Measurements from ENCODE around the gene NAV2. TPM values are rescaled to one million over a fixed set of nuclear protein-coding genes. Genes with fewer than 3 reads are reported as not detected.

NAV2 gene
- total RNA-seq, 1 experiment from 2014 or later = 139 TPM

GRCh38 chr11:19673924-19674729, 38.5 kb upstream of the NAV2 start:
- DNase-seq (ENCODE audit: unreplicated experiment) = no peak
- ChIA-PET CTCF (interaction anchor here (0.6 to 1.5 kb wide), 9 partner anchors 16 to 319 kb away, joined by 3 to 5 read pairs (median 3); no protein-coding TSS in a partner anchor), POLR2A (interaction anchor here (0.7 to 2.5 kb wide), 9 partner anchors 13 to 69 kb away, joined by 3 to 13 read pairs (median 4); partner anchors contain the start of gene NAV2)
- H3K4me3 Mint-ChIP-seq (ENCODE audit: unreplicated experiment) = no peak overlapping the region
- BruUV-seq (replicated peaks) = no TSS peak
- intact Hi-C loops (cut with micrococcal nuclease) = no loop called here
- peaks cover 6% of the 10 kb centered on the region for H3K36me3 Mint-ChIP-seq (ENCODE audit: insufficient read depth, unreplicated experiment)
- H3K27me3 Mint-ChIP-seq (ENCODE audit: insufficient read depth, unreplicated experiment) = no peaks in the 10 kb centered on the region
- no peaks in the 10 kb centered on the region for H3K9me3 Mint-ChIP-seq (ENCODE audit: unreplicated experiment)
- TF ChIP-seq CTCF (IDR thresholded peaks at IDR 0.05; ENCODE audit: unreplicated experiment) = no peak
- peaks cover 14% of the 10 kb centered on the region for H3K4me1 Mint-ChIP-seq (ENCODE audit: insufficient read depth, unreplicated experiment)
- no peak overlapping the region for H3K27ac Mint-ChIP-seq (ENCODE audit: low read depth, unreplicated experiment)

GRCh38 chr11:19674836-19675235, 37.8 kb upstream of the NAV2 start:
- no peak for DNase-seq (ENCODE audit: unreplicated experiment)
- Mint-ChIP-seq H3K9me3 (ENCODE audit: unreplicated experiment) (no peaks in the 10 kb centered on the region), H3K36me3 (ENCODE audit: insufficient read depth, unreplicated experiment) (no peaks in the 10 kb centered on the region), H3K4me1 (ENCODE audit: insufficient read depth, unreplicated experiment) (peaks cover 20% of the 10 kb centered on the region), H3K27me3 (ENCODE audit: insufficient read depth, unreplicated experiment) (no peaks in the 10 kb centered on the region), H3K27ac (ENCODE audit: low read depth, unreplicated experiment) (peak overlapping the region; percentile 26), H3K4me3 (ENCODE audit: unreplicated experiment) (no peak overlapping the region)
- ChIA-PET CTCF (interaction anchor here (0.6 to 1.5 kb wide), 8 partner anchors 12 to 748 kb away, joined by 3 to 5 read pairs (median 3); no protein-coding TSS in a partner anchor), POLR2A (interaction anchor here (1.0 to 1.6 kb wide), 6 partner anchors 23 to 48 kb away, joined by 3 to 6 read pairs (median 4); partner anchors contain the start of gene NAV2)
- intact Hi-C loops (cut with micrococcal nuclease) = no loop called here
- no TSS peak for BruUV-seq (replicated peaks)
- no peak for TF ChIP-seq CTCF (IDR thresholded peaks at IDR 0.05; ENCODE audit: unreplicated experiment)

GRCh38 chr11:19675397-19675796, 37.2 kb upstream of the NAV2 start:
- no peaks in the 10 kb centered on the region for H3K27me3 Mint-ChIP-seq (ENCODE audit: insufficient read depth, unreplicated experiment)
- BruUV-seq (replicated peaks) = no TSS peak
- H3K27ac Mint-ChIP-seq (ENCODE audit: low read depth, unreplicated experiment) = peak overlapping the region; percentile 26
- no peaks in the 10 kb centered on the region for H3K9me3 Mint-ChIP-seq (ENCODE audit: unreplicated experiment)
- intact Hi-C loops (cut with micrococcal nuclease) = no loop called here
- H3K36me3 Mint-ChIP-seq (ENCODE audit: insufficient read depth, unreplicated experiment) = no peaks in the 10 kb centered on the region
- no peak for DNase-seq (ENCODE audit: unreplicated experiment)
- no peak for TF ChIP-seq CTCF (IDR thresholded peaks at IDR 0.05; ENCODE audit: unreplicated experiment)
- no peak overlapping the region for H3K4me3 Mint-ChIP-seq (ENCODE audit: unreplicated experiment)
- peaks cover 26% of the 10 kb centered on the region for H3K4me1 Mint-ChIP-seq (ENCODE audit: insufficient read depth, unreplicated experiment)
- ChIA-PET CTCF (interaction anchor here (0.6 to 1.5 kb wide), 5 partner anchors 12 to 748 kb away, joined by 3 to 5 read pairs (median 3); no protein-coding TSS in a partner anchor), POLR2A (interaction anchor here (1.0 to 1.6 kb wide), 3 partner anchors 23 to 40 kb away, joined by 3 to 6 read pairs (median 4); partner anchors contain the start of gene NAV2)
